Measurements from ENCODE around the gene MCEMP1.

Gene MCEMP1

DNA sequence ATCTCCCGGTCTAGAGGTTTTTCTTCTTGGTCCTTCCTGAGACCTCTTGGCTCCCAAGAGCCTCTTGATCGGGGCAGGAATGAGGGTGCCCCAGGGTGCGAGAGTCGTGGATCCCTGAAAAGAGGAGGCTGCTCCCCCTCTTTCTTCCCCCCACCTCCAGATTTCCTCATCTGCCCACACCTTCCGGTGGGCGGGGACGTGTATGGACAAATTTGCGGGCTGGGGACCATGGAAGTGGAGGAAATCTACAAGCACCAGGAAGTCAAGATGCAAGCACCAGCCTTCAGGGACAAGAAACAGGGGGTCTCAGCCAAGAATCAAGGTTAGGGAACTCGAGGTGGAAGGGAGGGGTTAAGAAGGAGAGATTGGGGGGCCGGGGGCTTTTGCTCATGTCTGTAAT lies at the start of gene MCEMP1:
Gene MCEMP1, plus strand, starts transcription at position 237 of the 400 bp plus-strand sequence. Its CDS starts 31 bp downstream, at position 268.
- DNase-seq: no peak

DNA sequence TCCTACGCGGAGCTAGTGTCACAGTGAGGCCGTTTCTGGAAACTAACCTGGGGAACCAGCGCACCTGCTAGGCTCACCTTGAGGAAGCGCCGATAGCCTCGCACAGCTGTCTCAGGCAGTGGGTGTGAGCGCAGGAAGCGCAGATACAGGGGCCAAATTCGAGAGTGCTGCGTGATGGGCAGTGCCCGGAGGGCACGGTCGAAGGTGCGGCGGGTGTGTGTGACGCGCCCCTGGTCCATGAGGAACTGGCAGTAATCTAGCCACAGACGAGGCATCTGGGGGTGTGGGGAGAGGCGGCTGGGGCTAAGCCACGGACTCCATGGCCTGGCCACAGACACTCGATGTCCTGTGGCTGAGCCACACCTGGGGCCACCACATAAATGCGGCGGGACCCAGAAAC lies 49.7 kb upstream of the MCEMP1 start:
- DNase-seq: no peak

GRCh38 chr19:7628589-7629311 lies 48.1 kb upstream of the MCEMP1 start:
- no peak for DNase-seq

DNA sequence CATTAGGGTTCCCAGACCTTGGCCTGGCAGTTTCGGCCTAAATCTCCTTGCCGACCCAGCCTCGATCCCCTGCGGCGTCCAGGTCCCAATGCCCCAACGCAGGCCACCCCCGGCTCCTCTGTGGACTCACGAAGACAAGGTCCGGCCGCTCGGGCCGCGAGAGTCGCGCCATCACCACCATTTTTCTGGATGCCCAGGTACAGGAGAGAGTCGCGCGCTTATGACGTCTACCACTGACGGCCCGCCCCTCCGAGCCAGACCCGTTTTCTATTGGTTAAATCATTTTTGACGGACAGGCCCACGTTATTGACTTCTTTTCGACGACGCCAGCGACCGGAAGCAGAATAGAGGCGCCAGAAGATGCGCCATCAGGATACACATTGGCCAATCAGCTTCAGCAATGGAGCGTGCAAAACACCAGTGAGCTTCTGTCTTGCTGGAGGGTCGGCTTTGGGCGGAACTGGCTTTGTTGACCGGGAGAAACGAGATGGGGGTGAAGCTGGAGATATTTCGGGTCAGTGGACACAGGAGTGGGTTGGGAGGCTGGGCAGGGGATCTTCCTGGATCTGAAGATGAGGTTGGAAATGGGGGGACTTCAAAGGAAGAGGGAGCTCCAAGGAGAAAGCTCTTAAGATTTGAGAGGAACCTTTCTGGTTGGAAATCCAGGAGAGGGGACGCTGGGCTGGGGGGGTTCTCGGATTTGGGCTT lies 47.4 kb upstream of the MCEMP1 start, which contains the start of the genes PET100 and XAB2:
Gene PET100, plus strand, starts transcription at position 447 of the 708 bp plus-strand sequence. Its CDS starts 41 bp downstream, at position 488.
Gene XAB2, minus strand, starts transcription at position 199 of the 708 bp plus-strand sequence. Its CDS starts 18 bp downstream, at position 181.
- peak; percentile 92 for DNase-seq

- no peak for DNase-seq
These were observed 45.3 kb upstream of the MCEMP1 start for GRCh38 chr19:7631577-7631976.

DNA sequence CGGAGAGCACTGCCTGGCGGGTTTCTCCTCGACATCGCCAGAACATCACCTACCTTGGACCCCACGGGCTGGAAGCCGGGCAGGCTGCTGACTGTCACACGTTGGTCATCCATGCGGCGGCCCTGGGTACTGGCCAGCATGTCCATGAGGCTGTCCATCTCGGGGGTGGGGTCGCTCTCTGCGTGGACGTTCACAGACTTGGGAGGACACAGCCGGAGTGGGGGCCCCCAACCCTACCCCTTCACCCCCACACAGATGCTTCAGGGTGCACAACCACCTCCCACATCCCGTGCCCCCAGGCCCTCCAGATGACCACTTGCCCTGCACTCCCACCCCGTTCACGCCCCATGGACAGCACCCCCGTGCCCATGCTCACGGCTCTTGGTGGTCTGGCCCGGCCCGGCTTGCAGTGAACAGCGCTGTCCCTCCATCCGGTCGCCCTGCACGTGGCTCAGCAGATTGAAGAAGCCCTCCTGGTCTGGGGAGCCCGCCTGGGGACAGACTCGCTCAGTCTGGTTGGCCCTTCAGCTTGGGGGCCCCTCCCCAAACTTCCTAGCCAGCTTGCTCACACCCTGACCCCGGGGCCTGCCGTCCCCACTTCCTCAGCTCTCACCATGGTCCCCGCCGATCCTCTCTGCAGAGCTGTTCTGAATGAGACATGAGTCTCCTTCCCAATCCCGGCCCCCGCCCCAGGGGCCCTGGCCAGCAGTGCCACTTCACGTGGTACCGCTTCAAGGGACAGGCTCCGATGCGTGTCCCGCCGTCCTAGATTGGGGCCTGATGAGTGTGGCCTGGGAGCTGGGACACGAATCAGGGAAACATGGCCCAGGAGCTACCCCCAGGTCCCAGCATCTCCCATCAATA lies 44.3 kb upstream of the MCEMP1 start:
- DNase-seq: no peak

DNA sequence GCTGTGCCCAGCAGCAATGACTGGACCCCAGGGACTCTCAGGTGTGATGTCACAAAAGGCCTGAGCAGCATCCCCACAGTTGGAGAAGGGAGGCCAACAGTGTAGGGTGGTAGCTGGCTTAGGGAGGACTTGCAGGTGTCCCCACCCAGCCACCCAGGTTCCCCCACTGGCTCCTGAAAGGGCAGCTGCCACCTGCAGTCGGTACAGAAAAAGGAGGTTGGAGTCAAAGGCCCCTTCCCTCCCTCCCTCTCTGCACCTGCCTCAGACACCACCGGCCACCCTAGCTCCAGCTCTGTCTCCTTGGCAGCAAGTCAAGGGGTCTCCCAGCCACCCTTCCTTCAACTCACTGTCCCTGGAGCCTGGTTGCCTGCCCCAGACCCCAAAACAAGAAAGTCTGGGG lies 43.2 kb upstream of the MCEMP1 start, which contains the start of gene PCP2:
Gene PCP2, minus strand, starts transcription at position 22 of the 400 bp plus-strand sequence. CDS start 262 bp downstream, outside the sequence.
- DNase-seq: no peak

DNA sequence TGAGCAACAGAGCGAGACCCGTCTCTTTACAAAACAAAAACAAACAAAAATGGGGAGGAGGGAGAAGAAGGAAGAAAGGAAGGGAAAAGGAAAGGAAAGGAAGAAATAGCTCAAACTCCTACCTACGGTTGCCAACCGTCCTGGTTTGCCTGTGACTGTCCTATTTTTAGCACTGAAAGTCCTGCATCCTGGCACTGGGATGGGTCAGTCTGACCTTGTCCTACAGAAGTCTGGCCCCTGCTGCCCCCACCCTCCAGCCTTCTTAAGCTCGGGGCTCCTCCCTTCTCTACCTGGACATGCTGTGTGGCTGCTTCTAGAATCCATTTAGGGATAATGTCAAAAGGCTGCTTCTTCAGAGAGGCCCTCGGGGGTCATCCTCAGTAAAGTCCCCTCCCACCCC lies 41.2 kb upstream of the MCEMP1 start:
- no peak for DNase-seq

DNA sequence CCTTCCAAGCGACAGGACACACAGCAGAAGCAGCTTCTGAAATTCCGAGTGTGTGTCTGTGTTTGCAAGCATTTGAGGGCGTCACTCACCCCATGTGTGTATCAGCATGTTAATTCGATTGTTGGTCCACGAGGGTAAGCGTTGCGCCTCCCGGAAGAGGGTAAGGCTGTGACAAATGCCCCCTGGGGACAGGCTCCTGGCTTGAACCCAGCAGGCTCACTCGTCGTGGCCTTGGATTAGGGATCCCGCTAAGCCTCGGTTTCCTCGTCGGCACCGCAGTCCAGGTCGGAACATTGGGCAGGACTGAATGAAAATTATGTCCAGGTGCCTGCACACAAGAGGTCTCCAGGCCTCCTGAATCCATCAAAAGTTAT lies 40.6 kb upstream of the MCEMP1 start:
- DNase-seq: no peak

DNA sequence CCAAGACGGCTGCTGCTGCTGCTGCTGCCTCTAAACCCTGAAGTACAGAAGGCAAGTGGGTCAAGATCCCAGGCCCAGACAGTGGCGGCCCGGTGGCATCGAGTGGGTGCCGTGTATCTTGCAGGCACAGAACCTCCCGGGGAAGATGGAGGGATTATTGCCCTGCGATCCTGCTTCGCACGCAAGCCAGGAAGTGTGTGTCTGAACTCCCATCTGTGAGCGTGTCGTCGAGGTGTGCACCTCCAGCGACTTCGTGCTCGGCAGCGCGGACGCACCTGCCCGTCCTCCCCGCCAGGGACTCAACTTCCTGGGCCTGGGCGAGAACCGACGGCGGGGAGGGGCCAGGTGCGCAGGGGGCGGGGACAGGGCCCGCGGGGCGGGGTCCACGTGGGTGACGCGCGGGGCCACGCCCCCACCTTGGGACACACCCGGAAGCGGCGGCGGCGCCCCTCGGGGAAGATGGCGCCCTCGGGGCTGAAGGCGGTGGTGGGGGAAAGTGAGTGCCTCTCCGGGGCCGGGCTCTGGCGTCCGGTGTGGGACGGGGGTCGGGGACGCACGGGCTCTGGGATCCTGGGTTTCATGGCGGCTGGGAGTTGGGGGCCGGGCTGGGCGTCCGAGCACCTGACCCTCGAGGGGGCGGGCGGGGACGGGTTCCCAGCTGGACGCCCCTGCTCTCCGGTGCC lies 40.1 kb upstream of the MCEMP1 start, which contains the start of gene STXBP2:
Gene STXBP2, plus strand, starts transcription at position 420 of the 683 bp plus-strand sequence. Its CDS starts 40 bp downstream, at position 460.
- peak; percentile 89 for DNase-seq

- DNase-seq: no peak
These were observed 39.3 kb upstream of the MCEMP1 start for GRCh38 chr19:7637374-7638256.

- no peak for DNase-seq
These were observed 38.0 kb upstream of the MCEMP1 start for GRCh38 chr19:7638802-7639465.

GRCh38 chr19:7639863-7640348 lies 37.0 kb upstream of the MCEMP1 start:
- DNase-seq: no peak

GRCh38 chr19:7640803-7641202 lies 36.1 kb upstream of the MCEMP1 start:
- DNase-seq: no peak

DNA sequence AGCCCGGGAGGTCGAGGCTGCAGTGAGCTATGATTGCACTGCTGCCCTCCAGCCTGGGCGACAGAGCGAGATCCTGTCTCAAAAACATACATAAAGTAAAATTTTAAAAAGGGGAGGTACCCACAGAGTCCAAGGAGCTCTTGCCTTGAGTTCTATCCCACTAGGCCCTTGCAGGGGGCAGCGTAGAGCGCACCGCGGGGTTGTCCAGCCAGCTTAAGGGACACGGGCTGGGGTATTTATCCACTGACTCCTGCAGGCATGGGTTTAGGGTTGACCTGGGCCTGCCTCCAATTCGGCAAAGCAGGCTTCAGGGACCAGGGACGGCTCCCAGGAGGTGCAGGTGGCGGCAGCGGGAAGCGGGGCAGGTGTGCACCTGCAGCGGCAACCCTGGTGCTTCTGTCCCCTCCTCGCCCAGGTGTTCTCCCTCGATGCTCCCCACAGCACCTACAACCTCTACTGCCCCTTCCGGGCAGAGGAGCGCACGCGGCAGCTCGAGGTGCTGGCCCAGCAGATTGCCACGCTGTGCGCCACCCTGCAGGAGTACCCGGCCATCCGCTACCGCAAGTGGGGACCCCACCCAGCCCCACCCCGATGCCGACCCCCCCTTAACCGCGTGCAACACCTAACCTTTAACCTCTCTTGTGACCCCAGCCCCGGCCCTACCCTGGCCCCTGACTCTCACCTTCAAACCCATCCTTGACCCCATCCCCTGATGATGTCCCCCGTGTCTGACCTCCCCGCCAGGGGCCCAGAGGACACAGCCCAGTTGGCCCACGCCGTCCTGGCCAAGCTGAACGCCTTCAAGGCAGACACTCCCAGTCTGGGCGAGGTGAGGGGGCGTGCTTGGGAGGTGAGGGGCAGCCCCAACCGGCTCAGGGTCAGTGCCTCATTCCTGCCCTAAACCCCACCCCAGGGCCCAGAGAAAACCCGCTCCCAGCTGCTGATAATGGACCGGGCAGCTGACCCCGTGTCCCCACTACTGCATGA lies 35.3 kb upstream of the MCEMP1 start:
- DNase-seq: no peak

- no peak for DNase-seq
These were observed 34.4 kb upstream of the MCEMP1 start for GRCh38 chr19:7642295-7643030.

DNA sequence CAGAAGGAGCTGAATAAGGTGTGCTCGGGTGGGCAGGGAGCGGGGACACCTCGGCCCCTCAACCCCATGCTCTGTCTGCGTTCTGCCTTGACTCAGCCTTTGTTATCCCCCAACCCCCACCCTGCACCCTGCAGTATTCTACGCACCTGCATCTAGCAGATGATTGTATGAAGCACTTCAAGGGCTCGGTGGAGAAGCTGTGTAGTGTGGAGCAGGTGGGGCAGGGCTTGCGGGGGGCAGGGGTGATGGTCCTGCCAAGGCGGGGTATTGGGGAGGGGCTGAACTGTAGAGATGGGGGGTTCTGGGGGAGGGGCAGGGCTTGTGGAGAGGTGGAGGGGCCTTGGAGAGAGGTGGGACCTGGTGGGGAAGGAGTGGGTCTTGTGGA lies 33.9 kb upstream of the MCEMP1 start:
- no peak for DNase-seq

All from activated CD4-positive, alpha-beta T cell treated with anti-CD3 and anti-CD28 coated beads for 1 hour (primary cell).